ENCODE measurements around the gene RRAS.
A peak's percentile ranks its signal among the peaks of the same experiment; 100 is the strongest.

The RRAS gene

GRCh38 chr19:49683814-49684250 lies 43.9 kb upstream of the RRAS start:
- no peak for DNase-seq
- H3K4me1 ChIP-seq: peaks cover 0 to 26% (median 22%) of the 10 kb centered on the region in 4 donors
- TF ChIP-seq CTCF (IDR thresholded peaks at IDR 0.05): no peak
- intact Hi-C loops (cut with DNase I; ENCODE audit: low total_unique reads): no loop called here
- peaks cover 53 to 76% (median 70%) of the 10 kb centered on the region in 3 donors for H3K36me3 ChIP-seq
- no peak overlapping the region for H3K4me3 ChIP-seq
- H3K27ac ChIP-seq: no peak overlapping the region
- no peaks in the 10 kb centered on the region for H3K27me3 ChIP-seq
- H3K9me3 ChIP-seq: no peaks in the 10 kb centered on the region

- Histone ChIP-seq H3K4me1 (peaks cover 0 to 40% (median 36%) of the 10 kb centered on the region in 4 donors), H3K36me3 (peaks cover 53 to 66% (median 60%) of the 10 kb centered on the region in 3 donors), H3K27me3 (no peaks in the 10 kb centered on the region), H3K4me3 (no peak overlapping the region), H3K27ac (no peak overlapping the region), H3K9me3 (no peaks in the 10 kb centered on the region)
- no peak for TF ChIP-seq CTCF (IDR thresholded peaks at IDR 0.05)
- intact Hi-C loops (cut with DNase I; ENCODE audit: low total_unique reads): no loop called here
- no peak for DNase-seq
These were observed 42.3 kb upstream of the RRAS start for GRCh38 chr19:49682274-49682673.

- Histone ChIP-seq H3K4me3 (no peak overlapping the region), H3K36me3 (peaks cover 53 to 61% (median 56%) of the 10 kb centered on the region in 3 donors), H3K27me3 (no peaks in the 10 kb centered on the region), H3K4me1 (peaks cover 2 to 40% (median 36%) of the 10 kb centered on the region in 4 donors), H3K27ac (no peak overlapping the region), H3K9me3 (no peaks in the 10 kb centered on the region)
- intact Hi-C loops (cut with DNase I; ENCODE audit: low total_unique reads): no loop called here
- no peak for DNase-seq
- TF ChIP-seq CTCF (IDR thresholded peaks at IDR 0.05): no peak
These were observed 41.9 kb upstream of the RRAS start for GRCh38 chr19:49681830-49682229.

GRCh38 chr19:49680421-49681351 lies 40.7 kb upstream of the RRAS start:
- Histone ChIP-seq H3K27ac (peak overlapping the region; percentile 1 to 99), H3K4me1 (peaks cover 6 to 45% (median 40%) of the 10 kb centered on the region in 4 donors), H3K9me3 (no peaks in the 10 kb centered on the region), H3K36me3 (peaks cover 44 to 50% (median 45%) of the 10 kb centered on the region in 3 donors), H3K4me3 (peak overlapping the region; percentile 16 to 21), H3K27me3 (no peaks in the 10 kb centered on the region)
- intact Hi-C loops (cut with DNase I; ENCODE audit: low total_unique reads): no loop called here
- peak; percentile 97 to 100 for TF ChIP-seq CTCF (IDR thresholded peaks at IDR 0.05)
- peak; percentile 78 to 92 for DNase-seq

- H3K4me1 ChIP-seq: peaks cover 6 to 49% (median 41%) of the 10 kb centered on the region in 4 donors
- H3K36me3 ChIP-seq: peaks cover 38 to 42% (median 38%) of the 10 kb centered on the region in 3 donors
- peak overlapping the region; percentile 1 to 99 for H3K27ac ChIP-seq
- no peak for DNase-seq
- no peak for TF ChIP-seq CTCF (IDR thresholded peaks at IDR 0.05)
- H3K4me3 ChIP-seq: peak overlapping the region in 1 of 2 donors; percentile 16
- H3K27me3 ChIP-seq: no peaks in the 10 kb centered on the region
- intact Hi-C loops (cut with DNase I; ENCODE audit: low total_unique reads): loop anchor here (5.0 to 10.0 kb wide), 2 partner anchors 168 to 185 kb away; partner anchors contain the start of genes FCGRT and RPS11
- H3K9me3 ChIP-seq: no peaks in the 10 kb centered on the region
These were observed 39.9 kb upstream of the RRAS start for GRCh38 chr19:49679771-49680413.

Data from tibial artery (tissue), 4 donors.